Heart right ventricle (tissue), 16 donors: Measurements from ENCODE around the gene PCDH20. TPM values are rescaled to one million over a fixed set of nuclear protein-coding genes. Genes with fewer than 3 reads are reported as not detected.
"Not testable (repeated sequence)": the region's sequence is repeated elsewhere in the genome, so short reads cannot be mapped to it uniquely, and the experiment has no call there.

Experiments used
- ATAC-seq, 8 donors: fragments of 200-7000 bp; cut with Tn5 transposase; one replicate each; pipeline ENCODE4 v1.9.1; 2020; ENCODE audit warnings: mild to moderate bottlenecking in 8 of 8, moderate library complexity in 8 of 8, moderate number of reproducible peaks in 1 of 8
- DNase-seq, 2 donors: peaks; one replicate each; pipeline ENCODE4 v3.0.0-alpha.2; 2020
- H3K27ac ChIP-seq, 10 donors: fragments of 200-600 bp; sonication (generic) in 2 of 10; one replicate each; pipeline versions ENCODE4 v1.5.0 to v1.8.0; 2020 to 2022; ENCODE audit warnings: mild to moderate bottlenecking in 3 of 10
- H3K27me3 ChIP-seq, 7 donors: fragments of 200-600 bp; one replicate each; pipeline ENCODE4 v1.8.0; 2021 to 2022; ENCODE audit warnings: mild to moderate bottlenecking in 2 of 7
- H3K36me3 ChIP-seq, 9 donors: fragments of 200-600 bp; sonication (generic) in 1 of 9; one replicate each; pipeline versions ENCODE4 v1.5.0 to v1.8.0; 2020 to 2022; ENCODE audit warnings: mild to moderate bottlenecking in 2 of 9
- H3K4me1 ChIP-seq, 9 donors: fragments of 200-600 bp; sonication (generic) in 1 of 9; one replicate each; pipeline versions ENCODE4 v1.5.0 to v1.8.0; 2020 to 2022; ENCODE audit warnings: mild to moderate bottlenecking in 4 of 9
- H3K4me3 ChIP-seq, 10 donors: fragments of 200-600 bp; sonication (generic) in 2 of 10; one replicate each; pipeline versions ENCODE4 v1.5.0 to v1.8.0; 2020 to 2022; ENCODE audit warnings: mild to moderate bottlenecking in 7 of 10, moderate library complexity in 2 of 10
- H3K9me3 ChIP-seq, 11 donors: fragments of 200-600 bp in 10 of 11; sonication (generic) in 2 of 11; one replicate each; pipeline versions ENCODE4 v1.5.0 to v1.8.0; 2013 to 2022; ENCODE audit warnings: mild to moderate bottlenecking in 2 of 11, control low read depth in 1 of 11, moderate library complexity in 1 of 11
- CTCF ChIP-seq, 9 donors: fragments of 200-600 bp; sonication (generic) in 2 of 9; IDR thresholded peaks; one replicate each; pipeline versions ENCODE4 v1.5.0 to v1.8.0; 2021 to 2022; ENCODE audit warnings: antibody characterized with exemption in 9 of 9, mild to moderate bottlenecking in 5 of 9, moderate library complexity in 1 of 9
- WGBS, 2 donors: extraction: QIAGEN DNeasy Blood & Tissue Kit; methylation state at CpG; one replicate each; pipeline ENCODE4 v1.1.7; 2013; ENCODE audit warnings: inconsistent platforms in 1 of 2; 5-methylcytosine and 5-hydroxymethylcytosine counted together
- intact Hi-C, 10 donors: fragments of 100-400 bp; cut with DNase I; formaldehyde crosslinking; loops; one replicate each; pipeline versions ENCODE4 v1.11.1 to v1.14.2; 2022
- polyA plus RNA-seq, 2 donors: library from polyadenylated mRNA; stranded (reverse); fragments of 200-250 nt; gene quantifications; one replicate each; pipeline ENCODE4 v1.2.3, GENCODE V29; 2013
- total RNA-seq, 10 donors: library from RNA; stranded (reverse); fragmentation: NEBNext Ultra II Directional in 3 of 10; extraction: Animal tissue kit (Norgen Biotek cat#: 25700) in 3 of 10; gene quantifications; one replicate each; pipeline versions ENCODE4 v1.2.1 to v1.2.4, GENCODE V29; 2021 to 2023
- donor health status: Arrhythmogenic right ventricular cardiomyopathy.
- donor health status: ischemic (EF 13 %, LVEDD 7.1; RV severe dilation, severe dysfunction).
- donor health status: healthy with polysubstance abuse.
- donor health status: DM: no; HTN: yes; CAD: no.
- donor health status: DM: no; HTN: no; CAD: no.
- donor health status: ischemic (EF 25% LVEDD 6.9; RV normal size, moderate dysfunction).
- donor health status: ischemic (EF 25% LVEDD 5.7; RV mildly dilated, moderate dysfunction).
- donor health status: healthy.
- donor health status: DM: yes; HTN: yes; CAD: no.
- donor health status: Ischemic cardiomyopathy.
- donor health status: ischemic (EF 35%, LVEDD 5.7; RV mildly dilated, moderate dysfunction).
- donor health status: nonischemic (EF 11% LVEDD 7.7; RV severe dilation, severe dysfunction).
- donor health status: DM: yes; HTN: yes; CAD: no.
- donor health status: PGD.
- donor health status: ischemic (EF 29% LVEDD 5.4; RV normal size, mild dysfunction).
- donor health status: nonischemic (EF 23%, LVEDD 6.1; RV moderate dilation, normal function).

The PCDH20 gene
- total and polyA plus RNA-seq, 12 donors: 0.31 to 27.6 (median 2.6) TPM

GRCh38 chr13:61370520-61370919 is 45.1 kb downstream of the PCDH20 start:
- Histone ChIP-seq H3K9me3 (peaks cover 0 to 24% (median 0%) of the 10 kb centered on the region in 11 donors), H3K4me1 (no peaks in the 10 kb centered on the region), H3K36me3 (no peaks in the 10 kb centered on the region), H3K27me3 (no peaks in the 10 kb centered on the region), H3K27ac (no peak overlapping the region), H3K4me3 (no peak overlapping the region)
- intact Hi-C loops: no loop called here
- no peak for ATAC-seq
- 46 to 61% methylated on average over 3 of the region's 3 CpGs for WGBS, 2 donors
- no peak for TF ChIP-seq CTCF (IDR thresholded peaks at IDR 0.05)
- no peak for DNase-seq

- peaks cover 0 to 32% (median 0%) of the 10 kb centered on the region in 11 donors for H3K9me3 ChIP-seq
- 82 to 96% methylated on average over 5 of the region's 5 CpGs for WGBS, 2 donors
- intact Hi-C loops, ATAC-seq, H3K4me3 ChIP-seq, H3K27ac ChIP-seq, H3K36me3 ChIP-seq, H3K27me3 ChIP-seq, H3K4me1 ChIP-seq, DNase-seq: not testable (repeated sequence)
Measured at GRCh38 chr13:61364690-61365089, 51.0 kb downstream of the PCDH20 start.

- Histone ChIP-seq H3K27me3 (no peaks in the 10 kb centered on the region), H3K9me3 (peaks cover 0 to 12% (median 0%) of the 10 kb centered on the region in 11 donors), H3K36me3 (no peaks in the 10 kb centered on the region), H3K27ac (no peak overlapping the region), H3K4me3 (no peak overlapping the region), H3K4me1 (no peaks in the 10 kb centered on the region)
- no peak for ATAC-seq
- intact Hi-C loops: no loop called here
- no peak for TF ChIP-seq CTCF (IDR thresholded peaks at IDR 0.05)
- DNase-seq: no peak
Measured at GRCh38 chr13:61362522-61362921, 53.1 kb downstream of the PCDH20 start.
